CD4-positive, alpha-beta T cell (primary cell): ENCODE measurements around the gene LY6G5C. TPM values are rescaled to one million over a fixed set of nuclear protein-coding genes. Genes with fewer than 3 reads are reported as not detected.

ENCODE experiments used
- ATAC-seq: fragments of 200-7000 bp; cut with Tn5 transposase; one replicate; pipeline ENCODE4 v1.10.0; 2022; ENCODE audit warnings: mild to moderate bottlenecking; ENCODE audit not compliant: poor library complexity
- CTCF ChIA-PET: fragments of 350-600 bp; sonication (Branson Sonifier 250); formaldehyde crosslinking; loops from one replicate; lab custom pipeline; 2021; ENCODE audit warnings: antibody characterized with exemption, inconsistent platforms; lab: Charles Lee
- POLR2A ChIA-PET: fragments of 350-600 bp; sonication (Branson Sonifier 250); formaldehyde crosslinking; loops from one replicate; lab custom pipeline; 2021; ENCODE audit warnings: antibody characterized with exemption, inconsistent platforms; lab: Charles Lee
- DNase-seq, 14 experiments: peaks; one replicate each; pipeline ENCODE4 v3.0.0-alpha.2; 2013 to 2020; ENCODE audit warnings: mixed read lengths in 2 of 14
- H3K27ac ChIP-seq, 2 donors: one replicate each; pipeline versions ENCODE4 v1.5.1 to v1.7.0; 2013; ENCODE audit warnings: low read length in 2 of 2, low read depth in 1 of 2, mild to moderate bottlenecking in 1 of 2
- H3K27me3 ChIP-seq, 2 experiments: 1 replicate in 1 of 2; 2 replicates in 1 of 2; pipeline versions ENCODE4 v1.6.1 to v1.7.0; 2013; ENCODE audit warnings: low read length in 2 of 2, control low read depth in 1 of 2, mild to moderate bottlenecking in 1 of 2, moderate library complexity in 1 of 2; ENCODE audit not compliant: insufficient read depth in 2 of 2, control insufficient read depth in 1 of 2
- H3K36me3 ChIP-seq: one replicate; pipeline ENCODE4 v1.6.1; 2013; ENCODE audit warnings: low read length, control low read depth; ENCODE audit not compliant: insufficient read depth
- H3K4me1 ChIP-seq: one replicate; pipeline ENCODE4 v1.6.1; 2013; ENCODE audit warnings: low read length, control low read depth; ENCODE audit not compliant: insufficient read depth
- H3K4me3 ChIP-seq: one replicate; pipeline ENCODE4 v1.5.1; 2013; ENCODE audit warnings: mild to moderate bottlenecking, low read length, moderate library complexity
- H3K9me3 ChIP-seq, 2 experiments: 1 replicate in 1 of 2; 2 replicates in 1 of 2; pipeline versions ENCODE4 v1.6.1 to v1.7.0; 2013; ENCODE audit warnings: low read length in 2 of 2, mild to moderate bottlenecking in 2 of 2, control low read depth in 1 of 2, moderate library complexity in 1 of 2; ENCODE audit not compliant: control insufficient read depth in 1 of 2, insufficient read depth in 1 of 2
- H3K27ac Mint-ChIP-seq: one replicate; pipeline ENCODE4 v1.8.0; 2020; ENCODE audit warnings: mixed read lengths
- H3K27me3 Mint-ChIP-seq: one replicate; pipeline ENCODE4 v1.8.0; 2021; ENCODE audit warnings: mixed read lengths
- H3K36me3 Mint-ChIP-seq: one replicate; pipeline ENCODE4 v1.8.0; 2021; ENCODE audit warnings: low read depth, mixed read lengths
- H3K4me1 Mint-ChIP-seq: one replicate; pipeline ENCODE4 v1.8.0; 2021; ENCODE audit warnings: low read depth, mixed read lengths
- H3K4me3 Mint-ChIP-seq: one replicate; pipeline ENCODE4 v1.8.0; 2020; ENCODE audit warnings: mild to moderate bottlenecking, mixed read lengths
- H3K9me3 Mint-ChIP-seq: one replicate; pipeline ENCODE4 v1.8.0; 2020; ENCODE audit warnings: mixed read lengths
- intact Hi-C, 2 experiments: fragments of 100-400 bp; cut with DNase I in 1 of 2; cut with micrococcal nuclease in 1 of 2; formaldehyde crosslinking; loops; one replicate each; pipeline versions ENCODE4 v1.15.1 to v1.9.0; 2023 to 2025; cut with DNase I, micrococcal nuclease
- total RNA-seq, 174 experiments: library from RNA in 2 of 174; stranded (reverse) in 2 of 174; gene quantifications; one replicate each; pipeline ENCODE4 v1.2.3 and lab custom pipeline; 2021 to 2026
- TF ChIP-seq, protein P1 (sequence below): fragments of 200-600 bp; IDR thresholded peaks from one replicate; pipeline ENCODE4 v1.8.0; 2022; ENCODE audit warnings: antibody characterized with exemption, mild to moderate bottlenecking

LY6G5C gene
- total RNA-seq, 2 experiments from 2014 or later, result 0.49 to 0.67 TPM

DNA sequence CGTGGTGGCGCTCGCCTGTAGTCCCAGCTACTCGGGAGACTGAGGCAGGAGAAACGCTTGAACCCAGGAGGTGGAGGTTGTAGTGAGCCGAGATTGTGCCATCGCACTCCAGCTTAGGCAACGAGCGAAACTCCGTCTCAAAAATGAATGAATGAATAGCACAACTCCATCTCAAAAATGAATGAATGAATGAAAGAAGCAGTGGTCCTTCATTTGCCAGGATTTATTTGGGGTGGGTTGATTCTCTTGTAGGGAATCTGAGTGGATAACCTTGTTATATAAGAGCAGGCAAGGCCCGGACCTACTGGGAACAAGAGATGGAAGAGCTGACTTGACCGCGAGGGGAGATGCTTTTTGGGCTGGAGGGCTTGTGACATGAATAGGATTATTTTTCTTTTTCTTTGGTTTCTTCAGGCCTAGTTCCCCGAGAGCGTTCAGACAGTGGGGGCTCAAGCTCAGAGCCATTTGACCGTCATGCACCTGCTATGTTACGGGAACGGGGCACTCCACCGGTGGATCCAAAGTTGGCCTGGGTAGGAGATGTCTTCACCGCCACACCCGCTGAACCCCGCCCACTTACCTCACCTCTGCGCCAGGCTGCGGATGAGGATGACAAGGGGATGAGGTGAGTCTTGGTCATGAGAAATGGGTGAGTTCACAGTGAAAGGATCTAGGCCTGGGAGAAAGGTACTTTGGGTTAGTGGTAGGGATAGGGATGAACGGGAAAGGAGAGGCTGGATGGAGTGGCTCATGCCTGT lies 50.5 kb downstream of the LY6G5C start:
- Mint-ChIP-seq H3K27ac (no peak overlapping the region), H3K4me3 (no peak overlapping the region), H3K36me3 (peaks cover 99% of the 10 kb centered on the region), H3K9me3 (no peaks in the 10 kb centered on the region), H3K27me3 (no peaks in the 10 kb centered on the region), H3K4me1 (no peaks in the 10 kb centered on the region)
- Histone ChIP-seq H3K4me1 (peaks cover 2% of the 10 kb centered on the region), H3K36me3 (peaks cover 100% of the 10 kb centered on the region), H3K4me3 (no peak overlapping the region), H3K27me3 (no peaks in the 10 kb centered on the region), H3K27ac (no peak overlapping the region), H3K9me3 (no peaks in the 10 kb centered on the region)
- ChIA-PET CTCF (no interaction called here), POLR2A (interaction anchor here (2.1 kb wide), 1 partner anchor 22 kb away, joined by 6 read pairs; the partner anchor contains the start of gene BAG6)
- TF ChIP-seq, protein P1, sequence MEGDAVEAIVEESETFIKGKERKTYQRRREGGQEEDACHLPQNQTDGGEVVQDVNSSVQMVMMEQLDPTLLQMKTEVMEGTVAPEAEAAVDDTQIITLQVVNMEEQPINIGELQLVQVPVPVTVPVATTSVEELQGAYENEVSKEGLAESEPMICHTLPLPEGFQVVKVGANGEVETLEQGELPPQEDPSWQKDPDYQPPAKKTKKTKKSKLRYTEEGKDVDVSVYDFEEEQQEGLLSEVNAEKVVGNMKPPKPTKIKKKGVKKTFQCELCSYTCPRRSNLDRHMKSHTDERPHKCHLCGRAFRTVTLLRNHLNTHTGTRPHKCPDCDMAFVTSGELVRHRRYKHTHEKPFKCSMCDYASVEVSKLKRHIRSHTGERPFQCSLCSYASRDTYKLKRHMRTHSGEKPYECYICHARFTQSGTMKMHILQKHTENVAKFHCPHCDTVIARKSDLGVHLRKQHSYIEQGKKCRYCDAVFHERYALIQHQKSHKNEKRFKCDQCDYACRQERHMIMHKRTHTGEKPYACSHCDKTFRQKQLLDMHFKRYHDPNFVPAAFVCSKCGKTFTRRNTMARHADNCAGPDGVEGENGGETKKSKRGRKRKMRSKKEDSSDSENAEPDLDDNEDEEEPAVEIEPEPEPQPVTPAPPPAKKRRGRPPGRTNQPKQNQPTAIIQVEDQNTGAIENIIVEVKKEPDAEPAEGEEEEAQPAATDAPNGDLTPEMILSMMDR, result no peak
- DNase-seq (no peak), ATAC-seq (no peak)
- intact Hi-C loops, result no loop called here

DNA sequence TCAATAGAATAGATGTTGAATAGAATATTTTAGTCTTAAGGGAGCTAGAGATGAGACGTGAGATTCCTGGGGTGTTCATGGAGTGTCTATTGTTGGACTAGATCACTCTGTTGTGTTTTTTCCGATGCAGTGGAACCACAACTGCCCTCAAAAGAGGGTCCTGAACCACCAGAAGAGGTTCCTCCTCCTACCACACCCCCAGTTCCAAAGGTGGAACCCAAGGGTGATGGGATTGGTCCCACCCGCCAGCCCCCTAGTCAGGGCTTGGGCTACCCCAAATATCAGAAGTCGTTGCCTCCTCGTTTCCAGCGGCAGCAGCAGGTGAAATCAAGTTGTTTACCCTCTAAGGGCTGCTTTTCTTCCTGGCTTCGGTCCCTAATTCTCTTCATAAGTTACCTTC lies 51.9 kb downstream of the LY6G5C start:
- POLR2A ChIA-PET, result interaction anchor here (2.1 kb wide), 1 partner anchor 23 kb away, joined by 6 read pairs; the partner anchor contains the start of gene BAG6
- CTCF ChIA-PET, result interaction anchor here (0.6 kb wide), 1 partner anchor 77 kb away, joined by 4 read pairs; no protein-coding TSS in a partner anchor
- Mint-ChIP-seq H3K4me3 (no peak overlapping the region), H3K36me3 (peaks cover 97% of the 10 kb centered on the region), H3K9me3 (no peaks in the 10 kb centered on the region), H3K4me1 (no peaks in the 10 kb centered on the region), H3K27ac (no peak overlapping the region), H3K27me3 (no peaks in the 10 kb centered on the region)
- Histone ChIP-seq H3K4me1 (peaks cover 2% of the 10 kb centered on the region), H3K27ac (no peak overlapping the region), H3K36me3 (peaks cover 100% of the 10 kb centered on the region), H3K27me3 (no peaks in the 10 kb centered on the region), H3K9me3 (no peaks in the 10 kb centered on the region), H3K4me3 (no peak overlapping the region)
- ATAC-seq (no peak), DNase-seq (no peak)
- TF ChIP-seq, protein P1, result no peak
- intact Hi-C loops, result no loop called here

DNA sequence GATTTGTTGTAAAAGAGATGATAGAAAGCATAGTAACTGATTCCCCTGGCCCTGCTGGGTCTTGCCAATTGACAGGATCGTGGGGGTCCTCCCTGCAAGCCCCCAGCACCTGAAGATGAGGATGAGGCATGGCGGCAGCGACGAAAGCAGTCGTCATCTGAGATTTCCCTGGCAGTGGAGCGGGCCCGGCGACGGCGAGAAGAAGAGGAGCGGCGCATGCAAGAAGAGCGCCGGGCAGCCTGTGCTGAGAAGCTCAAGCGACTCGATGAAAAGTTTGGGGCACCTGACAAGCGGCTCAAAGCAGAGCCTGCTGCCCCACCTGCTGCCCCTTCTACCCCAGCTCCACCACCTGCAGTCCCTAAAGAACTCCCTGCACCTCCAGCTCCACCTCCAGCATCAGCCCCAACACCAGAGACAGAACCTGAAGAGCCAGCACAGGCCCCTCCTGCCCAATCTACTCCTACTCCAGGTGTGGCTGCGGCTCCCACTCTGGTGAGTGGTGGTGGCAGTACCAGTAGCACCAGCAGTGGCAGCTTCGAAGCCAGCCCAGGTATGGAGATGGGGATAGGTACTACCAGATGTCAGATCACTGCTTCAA lies 53.1 kb downstream of the LY6G5C start:
- Mint-ChIP-seq H3K9me3 (no peaks in the 10 kb centered on the region), H3K27me3 (no peaks in the 10 kb centered on the region), H3K27ac (peak overlapping the region; percentile 6), H3K4me3 (no peak overlapping the region), H3K4me1 (peaks cover 1% of the 10 kb centered on the region), H3K36me3 (peaks cover 94% of the 10 kb centered on the region)
- ATAC-seq, result no peak
- POLR2A ChIA-PET, result interaction anchor here (1.0 to 1.5 kb wide), 3 partner anchors 11 to 24 kb away, joined by 3 to 4 read pairs (median 3); no protein-coding TSS in a partner anchor
- Histone ChIP-seq H3K4me1 (peaks cover 3% of the 10 kb centered on the region), H3K9me3 (no peaks in the 10 kb centered on the region), H3K27me3 (no peaks in the 10 kb centered on the region), H3K4me3 (no peak overlapping the region), H3K36me3 (peaks cover 100% of the 10 kb centered on the region), H3K27ac (no peak overlapping the region)
- intact Hi-C loops, result no loop called here
- TF ChIP-seq, protein P1, result no peak
- no peak for DNase-seq
- CTCF ChIA-PET, result no interaction called here
